Spleen (tissue), 7 donors: ENCODE data around the gene RIIAD1.

ENCODE experiments used
- CTCF ChIP-seq, 11 experiments: fragments of 200-600 bp in 7 of 11; fragments of 450-650 bp in 4 of 11; sonication (generic) in 4 of 11; IDR thresholded peaks in 8 of 11; conservative IDR thresholded peaks in 3 of 11; 1 replicate in 7 of 11; 2 replicates in 4 of 11; pipeline versions ENCODE4 v1.4.0 to v1.8.0; 2016 to 2021; ENCODE audit warnings: antibody characterized with exemption in 11 of 11, inconsistent platforms in 4 of 11, mild to moderate bottlenecking in 1 of 11
- POLR2A ChIP-seq, 3 donors: fragments of 450-650 bp; IDR thresholded peaks; one replicate each; pipeline ENCODE4 v1.5.1; 2017; ENCODE audit warnings: antibody characterized with exemption in 3 of 3, mild to moderate bottlenecking in 1 of 3
- donor health status: DM: no; HTN: no; CAD: no; lungs with moderate emphysema.
- donor health status: DM: no; HTN: no; CAD: no.
- donor health status: DM: no; HTN: no; CAD: no.

GRCh38 chr1:151673407-151673806 lies 47.9 kb upstream of the RIIAD1 start:
- no peak for TF ChIP-seq CTCF (IDR thresholded peaks at IDR 0.05 in 8 of 11, conservative IDR thresholded peaks at IDR 0.05 in 3 of 11)
- no peak for TF ChIP-seq POLR2A (IDR thresholded peaks at IDR 0.05)
